Mesenchymal stem cell (in vitro differentiated cells and primary cell): ENCODE data around the gene SERPINB13.

Source experiments
- DNase-seq: peaks from one replicate; pipeline ENCODE4 v3.0.0-alpha.2; 2013
- H2AFZ ChIP-seq: one replicate; pipeline ENCODE4 v1.6.1; 2013; ENCODE audit warnings: low read depth, mild to moderate bottlenecking, control low read depth, inconsistent platforms, low read length, moderate library complexity
- H2AK5ac ChIP-seq: 2 replicates; pipeline ENCODE4 v1.6.1; 2013; ENCODE audit warnings: low read length, moderate library complexity, mild to moderate bottlenecking, inconsistent platforms; ENCODE audit not compliant: severe bottlenecking
- H2BK120ac ChIP-seq: one replicate; pipeline ENCODE4 v1.6.1; 2013; ENCODE audit warnings: low read depth, mild to moderate bottlenecking, inconsistent platforms, low read length, moderate library complexity
- H2BK12ac ChIP-seq, 2 experiments: one replicate each; pipeline ENCODE4 v1.6.1; 2013; ENCODE audit warnings: inconsistent platforms in 2 of 2, low read length in 2 of 2, mild to moderate bottlenecking in 2 of 2, moderate library complexity in 2 of 2, control low read depth in 1 of 2
- H2BK15ac ChIP-seq: one replicate; pipeline ENCODE4 v1.6.1; 2013; ENCODE audit warnings: mild to moderate bottlenecking, low read depth, inconsistent platforms; ENCODE audit not compliant: poor library complexity, severe bottlenecking
- H2BK5ac ChIP-seq: 2 replicates; pipeline ENCODE4 v1.6.1; 2013; ENCODE audit warnings: low read depth, mild to moderate bottlenecking, low read length, control low read depth, inconsistent platforms; ENCODE audit not compliant: poor library complexity, severe bottlenecking
- H3K14ac ChIP-seq, 2 experiments: one replicate each; pipeline ENCODE4 v1.6.1; 2013; ENCODE audit warnings: inconsistent platforms in 2 of 2, low read length in 2 of 2, control low read depth in 1 of 2, mild to moderate bottlenecking in 1 of 2, moderate library complexity in 1 of 2
- H3K18ac ChIP-seq, 2 experiments: one replicate each; pipeline ENCODE4 v1.6.1; 2013; ENCODE audit warnings: inconsistent platforms in 2 of 2, low read length in 2 of 2, control low read depth in 1 of 2, low read depth in 1 of 2, mild to moderate bottlenecking in 1 of 2
- H3K23ac ChIP-seq, 2 experiments: one replicate each; pipeline ENCODE4 v1.6.1; 2013; ENCODE audit warnings: inconsistent platforms in 2 of 2, low read length in 2 of 2, mild to moderate bottlenecking in 2 of 2, moderate library complexity in 2 of 2, control low read depth in 1 of 2
- H3K27ac ChIP-seq: 2 replicates; pipeline ENCODE4 v1.5.1; 2013; ENCODE audit warnings: mild to moderate bottlenecking, moderate library complexity, low read length, control low read depth, inconsistent platforms; ENCODE audit not compliant: poor library complexity, severe bottlenecking
- H3K27me3 ChIP-seq, 2 experiments: 2 replicates each; pipeline versions ENCODE4 v1.6.1 to v1.7.0; 2013; ENCODE audit warnings: low read length in 2 of 2, mild to moderate bottlenecking in 2 of 2, moderate library complexity in 2 of 2, control low read depth in 1 of 2, inconsistent platforms in 1 of 2; ENCODE audit not compliant: control insufficient read depth in 1 of 2, insufficient read depth in 1 of 2
- H3K36me3 ChIP-seq, 2 experiments: 2 replicates each; pipeline versions ENCODE4 v1.6.1 to v1.7.0; 2013; ENCODE audit warnings: low read length in 2 of 2, control low read depth in 1 of 2, inconsistent platforms in 1 of 2, low read depth in 1 of 2, mild to moderate bottlenecking in 1 of 2; ENCODE audit not compliant: insufficient read depth in 2 of 2, control insufficient read depth in 1 of 2
- H3K4ac ChIP-seq, 2 experiments: one replicate each; pipeline ENCODE4 v1.6.1; 2013; ENCODE audit warnings: inconsistent platforms in 2 of 2, low read length in 2 of 2, mild to moderate bottlenecking in 2 of 2, moderate library complexity in 2 of 2, control low read depth in 1 of 2, low read depth in 1 of 2
- H3K4me1 ChIP-seq: 2 replicates; pipeline ENCODE4 v1.6.1; 2013; ENCODE audit warnings: low read depth, low read length, control low read depth; ENCODE audit not compliant: control insufficient read depth, insufficient read depth
- H3K4me2 ChIP-seq: 2 replicates; pipeline ENCODE4 v1.6.1; 2013; ENCODE audit warnings: low read length, mild to moderate bottlenecking, inconsistent platforms; ENCODE audit not compliant: poor library complexity, severe bottlenecking
- H3K4me3 ChIP-seq, 2 experiments: 2 replicates each; pipeline versions ENCODE4 v1.5.1 to v1.7.0; 2013; ENCODE audit warnings: low read length in 2 of 2, mild to moderate bottlenecking in 2 of 2, control low read depth in 1 of 2, low read depth in 1 of 2; ENCODE audit not compliant: insufficient read depth in 1 of 2
- H3K79me1 ChIP-seq: replicated peaks from 2 replicates; pipeline ENCODE4 v1.6.1; 2013; ENCODE audit warnings: mild to moderate bottlenecking, control low read depth, low read length, inconsistent platforms; ENCODE audit not compliant: poor library complexity, severe bottlenecking
- H3K9ac ChIP-seq: 2 replicates; pipeline ENCODE4 v1.7.0; 2013; ENCODE audit warnings: mild to moderate bottlenecking, low read length, moderate library complexity
- H3K9me3 ChIP-seq: 2 replicates; pipeline ENCODE4 v1.7.0; 2013; ENCODE audit warnings: mild to moderate bottlenecking, low read length; ENCODE audit not compliant: control insufficient read depth
- H4K8ac ChIP-seq: one replicate; pipeline ENCODE4 v1.6.1; 2013; ENCODE audit warnings: inconsistent platforms, mild to moderate bottlenecking, low read length, moderate library complexity
- H4K91ac ChIP-seq: one replicate; pipeline ENCODE4 v1.6.1; 2013; ENCODE audit warnings: mild to moderate bottlenecking, low read length, inconsistent platforms
- WGBS: methylation state at CpG from one replicate; pipeline ENCODE4 v1.1.7; 2013; ENCODE audit warnings: mixed read lengths; 5-methylcytosine and 5-hydroxymethylcytosine counted together

The SERPINB13 gene

GRCh38 chr18:63586431-63586830, 712 bp upstream of the SERPINB13 start:
- 81% methylated on average over 4 of the region's 4 CpGs for WGBS
- Histone ChIP-seq H2BK5ac (no peak overlapping the region), H3K18ac (no peak overlapping the region), H2BK15ac (no peak overlapping the region), H3K23ac (no peak overlapping the region), H2AFZ (no peak overlapping the region), H2BK12ac (no peak overlapping the region), H3K9me3 (no peaks in the 10 kb centered on the region), H2BK120ac (no peak overlapping the region), H4K8ac (no peak overlapping the region), H3K4me1 (no peaks in the 10 kb centered on the region), H3K27me3 (peaks cover 0 to 3% of the 10 kb centered on the region in 2 experiments), H3K14ac (no peak overlapping the region), H3K27ac (no peak overlapping the region), H3K9ac (no peak overlapping the region), H4K91ac (no peak overlapping the region), H3K36me3 (no peaks in the 10 kb centered on the region), H2AK5ac (no peak overlapping the region), H3K4me3 (no peak overlapping the region), H3K4me2 (no peak overlapping the region), H3K4ac (no peak overlapping the region), H3K79me1 (no peaks in the 10 kb centered on the region)
- DNase-seq = no peak

- H4K91ac ChIP-seq = no peak overlapping the region
- no peak overlapping the region for H3K18ac ChIP-seq
- WGBS = 74% methylated on average over 3 of the region's 5 CpGs
- no peaks in the 10 kb centered on the region for H3K36me3 ChIP-seq
- peaks cover 0 to 3% of the 10 kb centered on the region in 2 experiments for H3K27me3 ChIP-seq
- H2BK12ac ChIP-seq = no peak overlapping the region
- no peak overlapping the region for H3K23ac ChIP-seq
- no peak overlapping the region for H3K4me3 ChIP-seq
- no peak overlapping the region for H2AFZ ChIP-seq
- H3K9me3 ChIP-seq = no peaks in the 10 kb centered on the region
- H2BK15ac ChIP-seq = no peak overlapping the region
- no peak overlapping the region for H2AK5ac ChIP-seq
- no peaks in the 10 kb centered on the region for H3K4me1 ChIP-seq
- no peak overlapping the region for H3K27ac ChIP-seq
- H2BK5ac ChIP-seq = no peak overlapping the region
- H3K79me1 ChIP-seq = no peaks in the 10 kb centered on the region
- H3K4ac ChIP-seq = no peak overlapping the region
- DNase-seq = no peak
- no peak overlapping the region for H3K9ac ChIP-seq
- no peak overlapping the region for H4K8ac ChIP-seq
- no peak overlapping the region for H3K14ac ChIP-seq
- no peak overlapping the region for H3K4me2 ChIP-seq
- no peak overlapping the region for H2BK120ac ChIP-seq
Measured at GRCh38 chr18:63588909-63589308, 1.8 kb downstream of the SERPINB13 start.

GRCh38 chr18:63590373-63590772, 3.2 kb downstream of the SERPINB13 start:
- Histone ChIP-seq H3K9ac (no peak overlapping the region), H3K4me2 (no peak overlapping the region), H3K4ac (no peak overlapping the region), H3K36me3 (no peaks in the 10 kb centered on the region), H3K27ac (no peak overlapping the region), H3K9me3 (no peaks in the 10 kb centered on the region), H3K14ac (no peak overlapping the region), H2AK5ac (no peak overlapping the region), H2BK15ac (no peak overlapping the region), H2BK120ac (no peak overlapping the region), H3K4me3 (no peak overlapping the region), H3K79me1 (no peaks in the 10 kb centered on the region), H3K4me1 (no peaks in the 10 kb centered on the region), H3K23ac (no peak overlapping the region), H3K18ac (no peak overlapping the region), H4K8ac (no peak overlapping the region), H4K91ac (no peak overlapping the region), H2AFZ (no peak overlapping the region), H2BK5ac (no peak overlapping the region), H2BK12ac (no peak overlapping the region), H3K27me3 (peaks cover 0 to 2% of the 10 kb centered on the region in 2 experiments)
- no peak for DNase-seq
- 62% methylated on average over 2 of the region's 2 CpGs for WGBS

- no peak overlapping the region for H4K8ac ChIP-seq
- no peak overlapping the region for H3K18ac ChIP-seq
- H2BK120ac ChIP-seq = no peak overlapping the region
- no peaks in the 10 kb centered on the region for H3K9me3 ChIP-seq
- no peak overlapping the region for H3K23ac ChIP-seq
- no peak overlapping the region for H2BK15ac ChIP-seq
- H3K4me3 ChIP-seq = no peak overlapping the region
- no peak overlapping the region for H2BK12ac ChIP-seq
- no peak overlapping the region for H3K4ac ChIP-seq
- no peak overlapping the region for H2AFZ ChIP-seq
- no peak overlapping the region for H3K9ac ChIP-seq
- no peak overlapping the region for H3K14ac ChIP-seq
- H3K27me3 ChIP-seq = no peaks in the 10 kb centered on the region
- no peak overlapping the region for H2AK5ac ChIP-seq
- H3K27ac ChIP-seq = no peak overlapping the region
- H3K79me1 ChIP-seq = no peaks in the 10 kb centered on the region
- H4K91ac ChIP-seq = no peak overlapping the region
- no peak overlapping the region for H3K4me2 ChIP-seq
- 69% methylated on average over 2 of the region's 3 CpGs for WGBS
- H2BK5ac ChIP-seq = no peak overlapping the region
- H3K4me1 ChIP-seq = no peaks in the 10 kb centered on the region
- H3K36me3 ChIP-seq = no peaks in the 10 kb centered on the region
- no peak for DNase-seq
Measured at GRCh38 chr18:63590966-63591695, 4.0 kb downstream of the SERPINB13 start.
